Frontal cortex (tissue), 4 donors: ENCODE results near the gene YJU2. TPM values are rescaled to one million over a fixed set of nuclear protein-coding genes. Genes with fewer than 3 reads are reported as not detected.
A peak's percentile ranks its signal among the peaks of the same experiment; 100 is the strongest.

Experiments used
- DNase-seq, 2 donors: peaks; one replicate each; pipeline ENCODE4 v3.0.0; 2012; ENCODE audit warnings: low spot score in 2 of 2
- FAIRE-seq: peaks from 2 replicates; lab custom pipeline; 2012; peaks lifted over from hg19 to GRCh38; lab: Jason Lieb, UNC
- total RNA-seq: library from RNA; depleted of rRNA; stranded (reverse); fragments of >200 nt; gene quantifications from one replicate; pipeline ENCODE4 v1.2.3, GENCODE V29; 2014
- donor health status: control.
- donor health status: control.
- donor health status: control.

YJU2 gene
- total RNA-seq, 1 donor from 2014 or later, result 17.9 TPM

- DNase-seq (no peak), FAIRE-seq (no peak)
Observed at GRCh38 chr19:4292515-4292914, 45.6 kb downstream of the YJU2 start.

DNA sequence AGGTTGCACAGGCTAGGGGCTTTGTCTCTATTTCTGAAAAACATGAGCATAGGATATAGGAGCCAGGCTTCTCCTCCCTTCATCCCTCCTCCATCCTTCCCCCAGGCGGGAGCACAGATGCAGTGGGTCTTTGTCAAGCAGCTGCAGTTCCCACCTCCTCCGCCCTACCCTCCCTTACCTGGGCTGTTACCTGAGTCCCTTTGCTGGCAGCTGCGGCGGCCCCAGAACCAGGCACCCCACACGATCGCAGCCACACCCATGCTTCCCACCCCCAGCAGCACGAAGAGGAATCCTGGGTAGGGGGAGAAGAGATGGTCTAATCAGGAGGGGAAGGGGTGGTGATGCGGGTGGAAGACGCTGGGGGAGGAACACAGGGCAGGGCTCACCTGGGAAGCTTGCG lies 47.5 kb downstream of the YJU2 start:
- DNase-seq (no peak), FAIRE-seq (no peak)

GRCh38 chr19:4295972-4296771 lies 49.3 kb downstream of the YJU2 start:
- FAIRE-seq, result no peak
- peak; percentile 74 to 78 for DNase-seq

GRCh38 chr19:4297901-4298809 lies 51.3 kb downstream of the YJU2 start:
- no peak for FAIRE-seq
- no peak for DNase-seq

- DNase-seq (no peak), FAIRE-seq (no peak)
Observed at GRCh38 chr19:4298810-4299550, 52.1 kb downstream of the YJU2 start.

GRCh38 chr19:4300589-4300988 lies 53.7 kb downstream of the YJU2 start:
- FAIRE-seq (no peak), DNase-seq (no peak)

GRCh38 chr19:4301590-4302242 lies 54.8 kb downstream of the YJU2 start:
- FAIRE-seq, result no peak
- no peak for DNase-seq

- FAIRE-seq, result no peak
- no peak for DNase-seq
Observed at GRCh38 chr19:4302243-4302640, 55.4 kb downstream of the YJU2 start, which contains the start of gene TMIGD2. Gene TMIGD2, minus strand, starts transcription at chr19:4302389. Its CDS starts 4 bp downstream, at chr19:4302385.

DNA sequence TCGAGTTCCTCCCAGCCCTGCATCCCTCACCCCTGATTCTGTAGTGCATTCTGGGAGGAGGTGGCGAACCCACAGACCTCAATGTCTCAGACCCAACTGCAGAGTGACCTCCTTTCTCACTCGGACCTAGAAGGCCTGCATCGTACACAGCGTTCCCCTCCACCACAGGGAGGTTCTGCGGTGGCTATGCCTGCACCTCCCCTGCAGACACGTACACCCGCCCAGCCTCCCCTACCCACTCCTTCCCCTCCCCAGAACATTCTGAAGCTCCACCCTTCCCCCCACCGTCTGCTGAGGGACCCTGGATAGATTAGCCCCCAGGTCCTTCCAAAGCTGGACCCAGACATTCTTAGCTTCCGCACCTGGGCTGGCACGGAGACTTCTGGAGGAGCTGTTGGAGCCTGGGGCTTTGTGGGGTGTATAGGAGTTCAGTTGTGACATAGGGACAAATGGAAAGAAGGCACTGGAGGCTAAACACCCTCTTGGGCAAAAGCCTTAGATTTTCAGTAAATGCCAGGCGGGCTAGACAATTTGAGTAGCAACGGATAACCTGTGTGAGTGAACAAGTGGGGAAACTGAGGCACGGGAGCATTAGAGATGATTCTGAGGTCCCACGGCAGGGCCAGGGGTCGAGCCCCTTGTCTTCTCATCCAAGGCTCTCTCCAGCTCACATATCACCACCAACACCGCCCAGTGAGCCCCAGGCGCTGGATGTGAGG lies 57.1 kb downstream of the YJU2 start:
- DNase-seq (no peak), FAIRE-seq (no peak)

- FAIRE-seq, result no peak
Observed at GRCh38 chr19:4304538-4305256, 57.8 kb downstream of the YJU2 start, which contains the start of gene FSD1. Gene FSD1, plus strand, starts transcription at chr19:4304598. Its CDS starts 149 bp downstream, at chr19:4304747.

DNA sequence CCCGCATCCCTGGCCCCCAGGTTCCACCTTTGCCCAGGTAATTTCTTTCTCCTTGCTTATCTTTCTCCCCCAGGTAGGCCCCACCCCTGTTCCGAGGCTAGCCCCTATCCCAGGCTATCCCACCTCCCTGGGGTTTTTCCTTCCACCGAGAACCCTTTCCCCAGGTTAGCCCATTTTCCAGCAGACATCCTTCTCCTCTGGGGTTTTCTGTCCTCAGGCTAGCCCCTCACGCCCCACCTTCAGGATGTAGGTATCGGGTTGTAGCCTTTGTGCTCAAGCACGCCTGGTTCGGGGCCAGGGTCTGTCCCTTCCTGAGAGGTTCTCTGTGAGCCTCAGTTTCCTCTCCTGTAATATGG lies 58.4 kb downstream of the YJU2 start:
- FAIRE-seq (no peak), DNase-seq (no peak)

More at GRCh38 chr19:4304538-4305256, 57.8 kb downstream of the YJU2 start, which contains the start of gene FSD1:
- DNase-seq, result peak; percentile 83 to 89

DNA sequence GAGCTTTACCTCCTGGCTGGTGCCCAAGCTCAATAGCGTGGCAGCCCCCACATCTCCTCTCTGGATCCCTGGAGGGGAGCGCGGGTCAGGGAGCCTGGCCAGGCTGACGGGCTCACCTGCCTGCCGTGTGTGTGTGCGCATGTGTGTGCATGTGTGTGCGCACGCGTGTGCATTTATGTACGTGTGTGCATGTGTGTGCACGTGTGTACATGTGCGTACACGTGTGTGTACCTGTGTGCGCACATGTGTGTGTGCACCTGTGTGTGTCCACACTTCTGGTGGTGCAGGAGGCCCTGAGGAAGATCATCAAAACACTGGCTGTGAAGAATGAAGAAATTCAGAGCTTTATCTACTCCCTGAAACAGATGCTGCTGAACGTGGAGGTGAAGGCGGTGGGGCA lies 58.8 kb downstream of the YJU2 start:
- no peak for FAIRE-seq

GRCh38 chr19:4310247-4311121 lies 63.6 kb downstream of the YJU2 start:
- FAIRE-seq (no peak), DNase-seq (no peak)

More for the DNA sequence above, 58.8 kb downstream of the YJU2 start:
- DNase-seq, result no peak

DNA sequence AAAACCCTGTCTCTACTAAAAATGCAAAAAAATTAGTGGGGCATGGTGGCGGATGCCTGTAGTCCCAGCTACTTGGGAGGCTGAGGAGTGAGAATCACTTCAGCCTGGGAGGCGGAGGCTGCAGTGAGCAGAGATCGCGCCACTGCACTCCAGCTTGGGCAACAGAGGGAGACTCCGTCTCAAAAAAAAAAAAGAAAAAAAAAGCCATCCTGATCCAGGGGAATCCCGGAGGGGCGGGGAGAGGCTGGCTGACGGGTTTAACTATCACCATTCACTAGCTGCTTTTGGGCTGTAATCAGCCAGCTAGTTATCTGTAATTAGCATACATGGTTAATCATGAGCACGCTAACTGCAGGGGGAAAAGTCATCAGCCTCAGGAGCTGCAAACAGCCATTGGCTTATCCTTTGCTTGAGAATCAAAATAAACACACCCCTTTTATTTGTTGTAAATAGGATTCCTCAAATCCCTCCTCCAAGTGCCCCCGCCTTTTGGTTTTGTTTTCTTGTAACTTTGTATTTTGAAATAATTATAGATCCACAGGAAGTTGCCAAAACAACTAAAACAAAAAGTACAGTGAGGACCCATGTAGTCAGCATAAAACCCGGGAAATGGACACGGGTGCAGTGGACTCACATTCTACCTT lies 67.1 kb downstream of the YJU2 start:
- FAIRE-seq (no peak), DNase-seq (no peak)

GRCh38 chr19:4316956-4317355 lies 70.1 kb downstream of the YJU2 start:
- no peak for FAIRE-seq
- DNase-seq, result no peak

DNA sequence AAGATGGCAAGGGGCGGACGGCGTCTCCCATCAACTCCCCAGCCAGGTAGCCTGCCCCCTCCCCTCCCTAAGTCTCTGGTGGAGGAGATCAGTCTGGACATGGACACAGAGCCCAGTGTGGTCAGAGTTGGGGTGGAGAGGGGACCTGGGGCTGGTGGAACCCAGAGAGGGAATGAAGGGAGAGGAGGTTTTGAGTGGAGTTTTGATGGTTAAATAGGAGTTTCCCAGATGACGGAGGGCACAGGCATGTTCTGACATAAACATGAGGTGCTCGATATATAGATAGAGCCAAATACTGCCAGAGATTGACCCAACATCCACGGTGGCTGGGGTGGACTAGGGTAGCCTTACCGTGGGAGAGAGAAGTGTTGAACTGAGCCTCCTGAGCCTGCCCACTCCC lies 71.6 kb downstream of the YJU2 start:
- DNase-seq, result no peak
- FAIRE-seq, result no peak
